ENCODE data around the gene SLAMF1.
A peak's percentile ranks its signal among the peaks of the same experiment; 100 is the strongest.

The SLAMF1 gene

DNA sequence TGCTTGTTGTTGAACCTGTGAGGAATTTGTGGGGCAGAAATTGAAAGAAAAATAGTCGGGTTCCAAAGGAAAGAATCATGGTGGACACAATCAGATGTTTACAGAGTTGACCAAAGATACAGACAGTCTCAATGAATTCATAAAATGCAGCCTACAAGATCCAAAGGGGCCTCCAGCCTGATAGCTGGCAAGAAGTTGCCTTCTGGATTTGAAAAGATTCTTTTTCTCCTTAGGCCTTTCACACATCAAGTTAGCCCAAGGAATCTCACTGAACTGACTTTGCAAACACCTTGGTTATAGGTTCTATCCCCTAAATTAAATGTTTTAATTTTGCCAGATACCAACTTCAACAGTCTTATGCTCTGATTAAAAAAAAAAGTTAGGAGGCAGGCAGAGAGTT, 21.5 kb downstream of the SLAMF1 start:
- no peak for DNase-seq (ENCODE audit: low read depth in 2 of 2)

DNA sequence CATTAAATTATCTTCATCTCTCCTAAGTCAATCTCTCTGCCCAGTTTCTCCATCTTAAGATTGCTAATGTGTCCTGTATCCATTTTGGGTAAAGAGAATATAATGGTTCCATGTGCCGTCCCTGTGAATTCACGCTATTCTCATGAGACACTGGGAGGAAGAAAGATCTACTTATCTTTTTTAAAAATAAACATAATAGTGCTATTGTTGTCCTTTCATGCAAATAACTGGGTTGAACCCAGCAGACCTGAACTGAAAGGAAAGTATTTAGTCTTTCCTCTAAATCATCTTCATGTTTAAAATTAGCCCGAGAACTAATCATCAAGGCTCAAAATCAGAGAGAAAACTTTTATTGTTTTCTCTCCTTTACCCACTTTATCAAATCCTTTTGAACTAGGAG, 22.4 kb downstream of the SLAMF1 start:
- no peak for DNase-seq (ENCODE audit: low read depth in 2 of 2)

DNA sequence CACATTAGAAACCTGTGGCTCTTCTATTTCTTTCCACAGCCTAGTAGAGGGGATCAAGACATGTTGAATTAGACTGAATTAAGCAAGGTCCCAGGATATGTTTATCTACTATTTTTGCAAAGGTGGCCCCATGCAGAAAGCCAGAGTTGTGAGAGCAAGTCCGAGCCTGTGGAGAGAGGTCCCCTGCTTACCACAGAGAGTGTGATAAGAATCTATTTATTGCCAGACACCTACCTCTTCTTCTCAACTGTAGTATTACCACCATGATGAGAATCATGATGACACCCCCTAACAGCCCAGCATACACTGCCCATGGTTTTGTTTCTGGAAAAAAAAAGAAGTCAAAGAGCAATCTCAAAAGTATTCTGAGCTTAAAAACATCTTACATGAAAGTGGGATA, 23.0 kb downstream of the SLAMF1 start:
- DNase-seq (ENCODE audit: low read depth in 2 of 2), result no peak

DNA sequence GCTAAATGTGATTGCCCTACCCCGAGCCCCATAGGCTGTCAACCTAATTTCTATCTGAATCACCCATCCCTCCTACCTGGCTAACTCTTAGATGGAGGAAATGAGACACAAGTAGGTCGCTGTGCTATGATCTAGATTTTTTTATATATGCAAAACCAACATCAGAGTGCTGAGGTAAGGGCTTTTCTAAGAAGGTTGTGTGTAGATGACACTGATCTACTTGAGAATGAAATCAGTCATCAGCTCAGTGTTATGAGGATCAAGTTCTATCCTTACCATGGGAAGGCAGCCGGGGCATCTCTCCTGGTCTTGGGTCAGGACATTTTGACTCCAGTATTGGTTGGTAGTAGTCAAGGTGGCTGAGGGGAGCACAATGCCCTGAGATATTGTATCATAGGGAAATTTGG, 23.6 kb downstream of the SLAMF1 start:
- no peak for DNase-seq (ENCODE audit: low read depth in 2 of 2)

DNA sequence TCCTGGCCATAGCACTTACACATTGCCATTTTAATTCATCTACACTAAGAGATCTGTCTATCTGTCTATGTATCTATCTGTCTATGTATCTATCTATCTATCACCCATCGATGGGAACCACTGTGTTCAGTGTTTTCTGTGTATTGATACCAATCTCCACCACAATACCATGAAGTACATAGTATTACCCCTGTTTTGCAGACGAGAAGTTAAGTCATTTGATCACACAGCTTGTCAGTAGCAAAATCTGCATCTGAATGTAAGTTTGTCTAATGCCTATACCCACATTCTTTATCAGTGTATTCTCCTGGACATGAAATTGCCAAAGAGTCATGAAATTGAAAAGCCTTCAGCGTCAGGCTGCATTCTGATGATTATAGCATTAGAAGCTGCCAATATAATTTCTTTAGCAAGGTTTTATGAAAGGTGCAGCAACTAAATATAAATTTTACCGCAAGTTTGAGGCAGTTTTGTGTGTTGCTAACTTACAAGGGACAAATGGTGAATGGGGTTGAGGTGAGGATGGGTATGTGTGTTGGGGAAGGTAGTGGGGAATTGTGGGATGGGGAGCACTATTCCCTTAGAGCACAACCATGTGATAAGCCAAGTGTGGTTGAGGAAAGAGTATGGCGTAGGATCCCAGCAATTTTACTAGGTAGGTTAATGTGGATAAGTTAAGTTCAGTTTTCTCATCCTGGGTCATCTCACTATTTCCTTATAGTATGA, 24.2 kb downstream of the SLAMF1 start:
- DNase-seq (ENCODE audit: low read depth in 2 of 2), result no peak

DNA sequence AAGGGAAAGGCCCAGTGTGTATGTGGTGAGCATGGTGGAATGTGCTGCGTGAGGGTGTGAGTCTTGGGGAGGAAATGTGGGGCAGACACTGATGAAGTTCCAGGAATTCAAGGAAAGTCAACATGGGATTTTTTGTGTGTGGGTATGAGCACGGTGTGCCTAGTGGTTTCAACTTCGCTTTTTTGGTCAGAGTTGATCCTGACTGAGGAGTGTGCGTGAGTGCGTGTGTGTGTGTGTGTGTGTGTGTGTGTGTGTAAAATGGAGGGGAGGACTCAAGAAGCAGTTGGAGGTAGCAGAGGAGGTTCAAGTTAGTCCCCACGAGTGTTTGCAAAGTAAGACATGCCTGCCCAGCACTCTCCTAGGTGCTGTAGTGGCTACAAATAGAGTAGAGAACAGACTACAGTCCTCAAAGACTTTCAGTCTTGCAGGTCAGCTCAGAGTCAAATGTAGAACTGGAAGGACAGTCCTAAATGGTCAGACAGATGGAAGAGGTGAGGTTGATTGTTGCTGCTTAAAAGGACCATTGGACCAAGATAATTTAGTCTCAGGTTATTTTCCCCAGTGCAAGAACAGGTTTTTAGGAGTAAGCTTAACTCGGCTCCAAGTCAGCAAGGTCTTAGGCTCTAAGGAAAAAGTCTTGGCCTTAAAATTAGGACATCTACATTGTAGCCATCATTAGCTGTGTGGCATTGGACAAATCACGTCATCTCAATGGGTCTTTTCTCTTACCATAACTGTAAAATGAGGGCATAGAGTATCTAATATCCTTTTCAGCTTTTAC, 25.0 kb downstream of the SLAMF1 start:
- DNase-seq (ENCODE audit: low read depth in 2 of 2), result no peak

DNA sequence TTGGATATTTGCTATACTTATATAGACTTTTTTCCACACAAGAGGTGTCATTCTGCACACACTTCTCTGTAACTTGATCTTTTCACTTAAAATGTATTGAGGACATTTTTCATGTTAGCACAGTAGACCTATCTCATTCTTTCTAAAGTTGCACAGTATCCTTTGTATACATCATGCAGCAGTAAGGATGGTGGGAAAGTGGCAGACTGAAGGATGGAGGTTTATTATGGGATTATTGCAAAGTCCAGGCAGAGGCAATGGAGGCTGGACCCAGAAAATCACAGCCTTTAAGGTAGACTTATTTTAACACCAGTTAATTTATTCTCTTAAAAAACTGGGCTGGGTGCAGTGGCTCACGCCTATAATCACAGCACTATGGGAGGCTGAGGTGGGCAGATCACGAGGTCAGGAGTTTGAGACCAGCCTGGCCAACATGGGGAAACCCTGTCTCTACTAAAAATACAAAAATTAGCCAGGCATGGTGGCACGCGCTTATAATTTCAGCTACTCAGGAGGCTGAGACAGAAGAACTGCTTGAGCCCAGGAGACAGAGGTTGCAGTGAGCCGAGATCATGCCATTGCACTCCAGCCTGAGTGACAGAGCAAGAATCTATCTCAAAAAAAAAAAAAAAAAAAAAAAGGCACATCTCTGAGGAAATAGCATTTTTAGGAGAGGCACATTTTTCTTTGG, 25.8 kb downstream of the SLAMF1 start:
- no peak for DNase-seq (ENCODE audit: low read depth in 2 of 2)

DNA sequence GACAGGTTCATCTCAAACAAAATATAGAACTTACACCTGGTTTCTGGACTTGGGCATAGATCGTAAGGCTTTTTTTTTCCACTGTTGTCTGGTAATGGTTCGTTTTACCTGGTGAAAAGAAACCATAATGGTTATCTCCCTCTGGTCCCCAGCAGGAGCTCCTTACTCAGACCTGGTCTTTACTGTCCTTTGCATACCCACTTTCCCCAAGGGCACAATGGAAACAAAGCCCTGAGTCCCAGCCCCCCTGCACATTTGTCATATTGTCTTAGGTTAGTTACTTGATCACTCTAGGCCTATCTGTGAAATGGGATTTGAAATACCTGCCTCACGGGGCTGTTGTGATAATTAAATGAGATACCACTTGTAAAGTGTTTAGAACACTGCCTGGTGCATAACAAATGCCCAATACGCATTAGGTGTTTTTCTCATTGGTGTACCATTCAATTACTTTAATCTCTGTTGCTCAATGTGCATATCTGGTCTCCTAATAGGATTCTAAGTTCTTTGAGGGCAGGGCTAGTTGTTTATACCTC, 27.0 kb downstream of the SLAMF1 start:
- no peak for DNase-seq (ENCODE audit: low read depth in 2 of 2)

DNA sequence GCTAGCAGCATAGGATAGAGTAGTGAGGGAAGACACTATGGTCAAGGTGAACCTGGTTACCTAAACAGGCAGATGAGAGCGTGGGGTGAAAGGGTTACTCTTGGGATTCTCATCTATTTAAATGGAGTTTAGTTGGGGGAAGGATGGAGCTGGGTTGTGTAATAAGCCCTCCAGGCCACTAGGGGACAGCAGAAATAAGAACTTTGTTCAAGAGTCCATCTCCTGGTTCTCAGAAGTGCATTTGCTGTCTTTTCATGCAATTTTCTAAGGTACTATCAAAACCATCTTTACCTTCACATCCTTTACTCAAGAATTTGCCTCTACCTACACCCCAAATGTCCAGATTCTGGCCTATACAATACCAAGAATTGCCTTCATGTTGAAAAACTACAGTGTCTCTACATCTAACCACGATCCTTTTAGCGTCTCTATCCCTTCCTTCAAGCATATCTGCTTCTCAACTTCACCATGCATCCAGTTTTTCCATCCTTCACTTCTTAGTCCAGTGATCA, 28.0 kb downstream of the SLAMF1 start:
- DNase-seq (ENCODE audit: low read depth in 2 of 2), result no peak

DNA sequence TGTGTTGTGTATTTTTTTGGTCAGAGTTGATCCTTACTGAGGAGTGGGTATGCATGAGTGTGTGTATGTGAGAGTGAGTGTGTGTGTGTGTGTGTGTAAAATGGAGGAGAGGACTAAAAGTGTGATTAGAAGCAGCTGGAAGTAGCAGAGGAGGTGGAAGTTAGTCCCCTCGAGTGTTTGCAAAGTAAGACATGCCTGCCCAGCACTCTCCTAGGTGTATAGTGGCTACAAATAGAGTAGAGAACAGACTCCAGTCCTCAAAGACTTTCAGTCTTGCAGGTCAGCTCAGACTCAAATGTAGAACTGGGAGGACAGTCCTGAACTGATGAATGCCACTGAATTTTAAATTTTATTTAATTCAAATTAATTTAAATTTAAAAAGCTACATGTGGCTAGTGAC, 28.5 kb downstream of the SLAMF1 start:
- DNase-seq (ENCODE audit: low read depth in 2 of 2), result no peak

DNA sequence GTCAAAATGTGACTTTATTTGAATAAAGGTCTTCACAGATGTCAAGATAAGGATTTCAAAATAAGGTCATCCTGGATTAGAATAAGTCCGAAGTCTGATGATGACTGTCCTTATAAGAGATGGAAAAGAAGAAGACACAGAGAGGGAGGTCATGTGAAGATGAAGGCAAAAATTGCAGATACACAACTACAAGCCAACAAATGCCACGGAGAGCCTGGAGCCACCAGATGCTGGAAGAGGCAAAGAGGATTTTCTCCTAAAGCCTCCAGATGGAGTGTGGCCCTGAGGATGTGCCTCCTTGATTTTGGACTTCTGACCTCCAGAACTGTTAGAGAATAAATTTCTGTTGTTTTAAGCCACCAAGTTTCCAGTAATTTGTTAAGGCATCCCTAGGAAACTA, 31.2 kb downstream of the SLAMF1 start:
- DNase-seq (ENCODE audit: low read depth in 2 of 2), result no peak

DNA sequence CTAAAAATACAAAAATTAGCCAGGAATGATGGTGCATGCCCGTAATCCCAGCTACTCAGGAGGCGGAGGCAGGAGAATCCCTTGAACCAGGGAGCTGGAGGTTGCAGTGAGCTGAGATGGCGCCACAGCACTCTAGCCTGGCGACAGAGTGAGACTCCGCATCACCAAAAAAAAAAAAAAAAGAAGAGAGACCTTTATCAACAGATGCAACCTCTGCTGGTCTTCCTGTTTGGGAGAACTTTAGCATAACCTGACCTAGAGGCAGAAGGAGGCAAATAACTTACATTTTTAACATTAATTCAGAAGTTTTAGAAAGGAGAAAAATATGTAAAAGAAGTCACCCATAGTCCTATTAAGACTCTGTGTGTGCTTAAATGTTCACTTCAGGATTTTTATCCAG, 32.4 kb downstream of the SLAMF1 start:
- DNase-seq (ENCODE audit: low read depth in 2 of 2), result no peak

DNA sequence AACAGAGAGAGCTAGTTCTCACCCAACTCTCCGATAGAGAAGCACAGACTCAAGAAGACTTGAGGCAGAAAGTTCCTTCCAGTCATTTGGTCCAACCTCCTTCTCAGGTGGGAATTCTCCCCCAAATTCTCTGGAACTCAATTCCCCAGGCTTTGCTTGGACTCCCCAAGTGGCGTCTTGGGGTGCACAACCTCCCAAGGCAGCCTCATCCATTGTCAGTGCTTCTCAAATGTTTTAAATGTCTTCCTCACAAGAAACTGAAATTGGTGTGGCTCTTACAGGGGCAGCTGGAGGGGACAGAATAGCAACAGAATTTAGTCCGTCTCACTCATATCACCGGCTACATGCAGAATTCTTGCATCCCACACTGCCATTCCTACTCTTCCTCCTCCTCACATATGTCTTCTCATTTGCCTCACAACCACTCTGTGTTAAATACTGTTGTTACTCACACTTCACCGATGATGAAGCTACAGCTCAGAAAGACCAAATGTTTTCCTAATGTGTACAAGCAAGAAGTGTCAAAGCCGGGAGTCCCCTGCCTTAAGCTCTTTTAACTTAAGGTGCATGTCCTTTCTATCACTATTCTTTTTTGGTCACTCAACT, 34.1 kb downstream of the SLAMF1 start:
- no peak for DNase-seq (ENCODE audit: low read depth in 2 of 2)

DNA sequence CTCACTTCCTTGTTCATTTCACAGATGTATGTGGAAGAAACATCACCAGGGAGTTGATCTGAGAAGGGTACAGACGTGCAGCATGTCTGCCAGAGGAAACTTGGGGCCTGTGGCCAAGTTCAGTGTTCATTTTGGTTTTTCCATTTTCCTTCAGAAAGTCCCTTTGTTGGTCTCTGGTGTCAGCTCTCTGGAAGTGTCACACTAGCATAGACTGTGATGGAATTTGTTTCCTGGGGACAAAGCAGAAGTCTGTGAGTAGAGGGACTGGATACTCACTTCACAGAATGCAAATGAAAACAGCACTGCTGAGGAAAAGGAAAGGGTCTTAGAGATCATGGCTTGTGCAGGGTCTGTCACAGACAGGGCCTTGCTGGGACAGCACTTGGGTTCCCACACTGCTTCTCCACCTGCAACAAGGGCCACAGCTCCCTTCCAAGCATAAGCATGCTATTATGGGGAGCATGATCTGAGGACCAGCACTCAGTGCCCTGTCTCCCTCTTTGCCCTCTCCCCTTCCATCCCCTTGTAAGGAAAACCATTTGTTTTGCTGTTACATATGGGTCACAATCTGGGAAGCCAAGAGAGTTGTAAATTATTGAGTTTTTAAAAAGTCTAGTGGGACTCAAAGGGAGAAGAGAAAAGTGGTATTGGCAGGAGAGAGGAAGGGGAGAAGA, 36.1 kb downstream of the SLAMF1 start:
- no peak for DNase-seq (ENCODE audit: low read depth in 2 of 2)

DNA sequence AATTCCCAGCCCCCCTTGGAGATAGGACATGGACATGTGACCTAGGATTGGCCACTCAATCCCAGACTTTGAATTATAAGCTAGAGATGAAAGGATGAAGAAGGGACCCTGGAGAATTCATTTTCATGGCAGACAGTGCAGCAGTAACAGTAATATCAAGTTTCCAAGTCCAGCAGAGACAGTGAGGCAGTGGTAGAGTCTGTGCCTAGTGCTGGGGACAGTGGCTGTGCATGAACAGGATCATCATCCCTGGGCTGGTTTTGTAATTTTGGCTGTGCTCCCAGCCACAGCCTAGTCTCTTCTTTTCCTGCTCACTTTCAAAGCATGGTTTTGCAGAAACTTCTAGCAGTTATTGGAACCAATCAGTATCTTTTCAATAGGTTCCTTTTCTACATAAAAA, 37.9 kb downstream of the SLAMF1 start:
- no peak for DNase-seq (ENCODE audit: low read depth in 2 of 2)

DNA sequence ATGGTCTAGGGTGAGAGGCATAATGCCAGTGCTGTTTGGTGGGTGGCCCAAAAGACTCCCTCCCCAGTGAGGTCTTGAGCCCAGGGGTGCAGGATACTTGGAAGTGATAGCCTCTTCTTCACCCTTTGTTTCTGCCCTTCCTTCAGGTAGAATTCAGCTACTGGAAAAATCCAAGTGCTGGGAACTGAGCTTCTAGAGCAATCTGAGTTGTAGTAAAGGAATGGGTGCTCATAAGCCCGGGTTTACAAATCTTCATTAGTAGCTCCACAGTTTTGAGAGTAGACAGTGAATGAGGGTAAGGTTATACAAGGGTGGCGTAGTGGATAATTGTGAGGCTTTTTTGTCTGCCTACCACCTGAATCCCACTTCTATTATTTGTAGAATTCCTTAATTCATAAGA, 38.3 kb downstream of the SLAMF1 start:
- DNase-seq (ENCODE audit: low read depth in 2 of 2), result no peak

DNA sequence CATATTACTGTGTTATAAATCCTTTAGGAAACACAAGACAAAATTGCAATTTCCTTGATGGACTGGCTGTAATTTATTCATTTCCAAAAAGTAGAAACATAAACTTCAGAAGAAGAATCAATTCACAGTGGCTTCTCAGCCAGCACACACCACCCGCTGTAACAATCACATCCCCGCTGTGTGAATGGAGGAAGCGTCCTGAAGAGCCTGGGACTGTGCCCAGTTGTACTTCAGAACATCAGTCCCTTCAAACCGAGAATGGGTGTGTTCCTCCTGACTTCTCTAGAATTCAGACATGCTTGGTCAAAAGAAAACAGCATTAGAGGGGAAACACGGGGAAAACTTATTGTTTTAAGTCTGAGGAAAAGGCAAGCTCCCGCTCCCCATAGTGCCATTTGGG, 38.8 kb downstream of the SLAMF1 start:
- no peak for DNase-seq (ENCODE audit: low read depth in 2 of 2)

DNA sequence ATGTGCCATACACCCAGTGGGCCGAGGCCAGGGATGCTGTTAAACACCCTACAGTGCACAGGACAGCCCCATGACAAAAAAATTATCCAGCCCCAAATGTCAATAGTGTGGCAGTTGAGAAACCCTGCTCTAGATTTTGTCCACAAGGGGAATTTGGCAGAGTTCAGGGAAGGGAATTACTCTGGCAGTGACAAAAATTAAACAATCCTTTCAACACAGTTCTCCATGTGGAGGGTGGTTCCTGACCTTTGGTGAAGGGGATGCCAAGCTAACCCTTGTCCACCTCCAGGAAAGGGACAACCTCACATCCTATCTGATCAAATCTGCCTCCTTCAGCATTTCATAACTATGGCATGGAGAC, 39.2 kb downstream of the SLAMF1 start:
- no peak for DNase-seq (ENCODE audit: low read depth in 2 of 2)

DNA sequence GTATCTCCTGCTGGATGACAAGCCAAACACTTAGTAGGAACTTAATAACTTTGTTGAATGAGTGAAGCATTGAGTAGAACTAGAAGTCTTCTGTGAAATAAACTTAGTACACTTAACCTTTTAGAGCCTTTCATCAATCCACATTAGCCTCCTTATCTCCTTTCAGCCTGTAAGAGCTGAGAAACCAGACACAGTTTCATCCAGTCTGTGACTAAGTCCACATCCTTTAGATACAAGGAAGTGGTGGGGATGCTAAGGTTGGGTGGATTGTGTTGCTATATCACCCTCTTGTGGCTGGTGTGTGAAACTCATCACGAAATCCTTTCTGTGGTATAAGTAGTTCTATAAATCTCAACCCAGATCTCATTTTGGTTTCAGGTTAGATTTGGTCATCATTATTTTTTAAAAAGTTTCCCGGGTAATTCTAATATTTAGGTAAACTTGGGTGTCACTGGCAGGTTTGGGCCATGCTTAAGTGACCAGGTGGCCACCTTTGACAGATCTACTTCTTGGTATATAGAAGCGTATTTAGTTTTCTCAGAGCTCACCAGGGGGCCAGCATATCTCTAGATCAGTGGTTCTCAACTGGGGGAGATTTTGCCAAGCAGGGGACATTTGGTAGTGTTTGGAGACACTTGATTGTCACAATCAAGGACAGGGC, 39.7 kb downstream of the SLAMF1 start:
- DNase-seq (ENCODE audit: low read depth in 2 of 2), result peak; percentile 19 to 38

DNA sequence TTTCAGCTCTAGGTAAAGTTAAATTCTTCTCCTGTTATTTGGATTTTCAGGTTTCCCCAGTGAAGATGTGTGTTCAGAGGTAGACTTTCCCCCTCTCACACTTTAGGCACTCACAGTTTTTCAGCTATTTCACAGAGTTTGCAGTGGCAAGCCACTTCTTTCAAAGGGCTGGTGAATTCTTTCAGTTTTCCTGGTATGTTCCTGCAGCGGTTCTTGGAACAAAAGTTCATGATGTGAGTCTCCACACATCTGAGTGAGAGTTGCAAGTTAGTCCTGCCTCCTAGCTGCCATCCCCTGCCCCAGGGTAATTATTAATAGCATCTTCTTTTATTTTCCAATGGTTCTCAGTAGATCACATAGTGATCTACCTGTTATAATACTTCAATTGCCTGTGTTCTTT, 40.2 kb downstream of the SLAMF1 start:
- DNase-seq (ENCODE audit: low read depth in 2 of 2), result no peak

All from stimulated activated CD8-positive, alpha-beta memory T cell treated with anti-CD3 and anti-CD28 coated beads, Interleukin-7, amount 100 ng/mL, for 1 hour (primary cell).